ENCODE measurements around the gene OBSCN. TPM values are rescaled to one million over a fixed set of nuclear protein-coding genes. Genes with fewer than 3 reads are reported as not detected.

The OBSCN gene
- total RNA-seq, 1 donor from 2014 or later, result 25.7 TPM

DNA sequence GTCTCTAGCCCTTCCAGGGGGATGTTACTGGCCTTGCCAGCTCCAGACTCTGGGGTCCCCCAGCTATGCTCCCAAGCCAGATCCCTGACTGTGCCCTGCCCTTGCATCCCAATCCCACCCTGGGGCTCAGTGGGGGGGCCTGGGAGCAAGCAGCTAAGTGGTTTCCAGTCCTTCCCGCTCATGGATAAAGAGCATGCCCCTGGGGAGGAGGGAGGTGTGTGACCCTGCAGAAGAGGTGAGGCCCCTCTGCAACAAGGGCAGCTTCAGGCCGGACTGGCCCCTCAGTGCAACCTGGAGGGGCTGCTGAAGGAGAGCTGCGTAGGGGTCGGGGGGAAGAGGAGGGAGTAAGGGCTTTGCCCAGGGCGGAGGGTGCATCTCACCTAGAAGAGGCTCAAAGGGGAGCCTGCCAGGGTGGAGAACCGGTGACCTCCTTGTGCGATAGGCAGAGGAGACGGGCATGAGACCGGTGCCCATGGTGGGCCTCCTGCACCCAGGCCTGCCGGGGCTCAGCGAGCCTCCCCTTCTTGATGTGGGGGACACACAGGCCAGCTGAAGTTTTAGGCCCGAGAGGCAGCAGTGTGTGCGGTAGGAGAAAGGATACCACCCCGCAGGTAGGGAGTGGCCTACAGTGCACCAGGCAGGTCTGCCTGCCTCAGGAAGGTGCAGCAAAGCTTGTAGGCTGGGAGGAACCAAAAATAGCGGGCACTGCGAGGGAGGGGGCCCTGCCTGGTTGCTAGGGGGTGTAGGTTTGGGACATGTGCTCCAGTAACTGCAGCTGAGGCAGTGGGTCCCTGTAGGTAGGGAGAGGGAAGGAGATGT is 3.1 kb downstream of the OBSCN start:
- DNase-seq, result no peak
- Mint-ChIP-seq H3K27ac (ENCODE audit: unreplicated experiment) (no peak overlapping the region), H3K4me3 (ENCODE audit: unreplicated experiment) (no peak overlapping the region), H3K27me3 (ENCODE audit: unreplicated experiment) (peaks cover 5% of the 10 kb centered on the region), H3K36me3 (ENCODE audit: unreplicated experiment) (no peaks in the 10 kb centered on the region), H3K4me1 (ENCODE audit: low read depth, unreplicated experiment) (peaks cover 1% of the 10 kb centered on the region), H3K9me3 (ENCODE audit: unreplicated experiment) (peaks cover 1% of the 10 kb centered on the region)
- TF ChIP-seq, protein P1, sequence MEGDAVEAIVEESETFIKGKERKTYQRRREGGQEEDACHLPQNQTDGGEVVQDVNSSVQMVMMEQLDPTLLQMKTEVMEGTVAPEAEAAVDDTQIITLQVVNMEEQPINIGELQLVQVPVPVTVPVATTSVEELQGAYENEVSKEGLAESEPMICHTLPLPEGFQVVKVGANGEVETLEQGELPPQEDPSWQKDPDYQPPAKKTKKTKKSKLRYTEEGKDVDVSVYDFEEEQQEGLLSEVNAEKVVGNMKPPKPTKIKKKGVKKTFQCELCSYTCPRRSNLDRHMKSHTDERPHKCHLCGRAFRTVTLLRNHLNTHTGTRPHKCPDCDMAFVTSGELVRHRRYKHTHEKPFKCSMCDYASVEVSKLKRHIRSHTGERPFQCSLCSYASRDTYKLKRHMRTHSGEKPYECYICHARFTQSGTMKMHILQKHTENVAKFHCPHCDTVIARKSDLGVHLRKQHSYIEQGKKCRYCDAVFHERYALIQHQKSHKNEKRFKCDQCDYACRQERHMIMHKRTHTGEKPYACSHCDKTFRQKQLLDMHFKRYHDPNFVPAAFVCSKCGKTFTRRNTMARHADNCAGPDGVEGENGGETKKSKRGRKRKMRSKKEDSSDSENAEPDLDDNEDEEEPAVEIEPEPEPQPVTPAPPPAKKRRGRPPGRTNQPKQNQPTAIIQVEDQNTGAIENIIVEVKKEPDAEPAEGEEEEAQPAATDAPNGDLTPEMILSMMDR (IDR thresholded peaks at IDR 0.05; ENCODE audit: partially characterized antibody, unreplicated experiment), result no peak

DNA sequence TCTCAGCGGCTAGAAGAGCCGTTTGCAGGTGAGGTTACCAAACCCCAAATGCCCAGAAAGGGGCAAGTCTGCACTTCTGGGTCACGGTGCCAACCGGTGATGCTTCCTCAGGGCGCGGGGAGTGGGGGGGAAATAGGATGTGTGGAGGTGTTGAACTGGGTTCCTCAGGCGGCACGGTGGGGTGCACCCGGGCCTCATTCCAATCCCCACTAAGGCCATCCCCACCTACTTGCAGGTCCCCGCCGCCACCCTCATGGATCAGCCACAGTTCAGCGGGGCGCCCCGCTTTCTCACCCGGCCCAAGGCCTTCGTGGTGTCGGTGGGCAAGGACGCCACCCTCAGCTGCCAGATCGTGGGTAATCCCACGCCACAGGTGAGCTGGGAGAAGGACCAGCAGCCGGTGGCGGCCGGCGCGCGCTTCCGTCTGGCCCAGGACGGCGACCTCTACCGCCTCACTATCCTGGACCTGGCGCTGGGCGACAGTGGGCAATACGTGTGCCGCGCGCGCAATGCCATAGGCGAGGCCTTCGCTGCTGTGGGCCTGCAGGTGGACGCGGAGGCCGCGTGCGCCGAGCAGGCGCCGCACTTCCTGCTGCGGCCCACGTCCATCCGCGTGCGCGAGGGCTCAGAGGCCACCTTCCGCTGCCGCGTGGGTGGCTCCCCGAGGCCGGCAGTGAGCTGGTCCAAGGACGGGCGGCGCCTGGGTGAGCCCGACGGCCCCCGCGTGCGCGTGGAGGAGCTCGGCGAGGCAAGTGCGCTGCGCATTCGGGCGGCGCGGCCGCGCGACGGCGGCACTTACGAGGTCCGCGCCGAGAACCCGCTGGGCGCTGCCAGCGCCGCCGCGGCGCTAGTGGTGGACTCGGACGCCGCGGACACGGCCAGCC is 3.9 kb downstream of the OBSCN start:
- Mint-ChIP-seq H3K4me3 (ENCODE audit: unreplicated experiment) (no peak overlapping the region), H3K36me3 (ENCODE audit: unreplicated experiment) (no peaks in the 10 kb centered on the region), H3K9me3 (ENCODE audit: unreplicated experiment) (peaks cover 1% of the 10 kb centered on the region), H3K27me3 (ENCODE audit: unreplicated experiment) (peaks cover 5% of the 10 kb centered on the region), H3K4me1 (ENCODE audit: low read depth, unreplicated experiment) (no peaks in the 10 kb centered on the region), H3K27ac (ENCODE audit: unreplicated experiment) (no peak overlapping the region)
- TF ChIP-seq, protein P1 (IDR thresholded peaks at IDR 0.05; ENCODE audit: partially characterized antibody, unreplicated experiment), result no peak
- DNase-seq, result no peak

DNA sequence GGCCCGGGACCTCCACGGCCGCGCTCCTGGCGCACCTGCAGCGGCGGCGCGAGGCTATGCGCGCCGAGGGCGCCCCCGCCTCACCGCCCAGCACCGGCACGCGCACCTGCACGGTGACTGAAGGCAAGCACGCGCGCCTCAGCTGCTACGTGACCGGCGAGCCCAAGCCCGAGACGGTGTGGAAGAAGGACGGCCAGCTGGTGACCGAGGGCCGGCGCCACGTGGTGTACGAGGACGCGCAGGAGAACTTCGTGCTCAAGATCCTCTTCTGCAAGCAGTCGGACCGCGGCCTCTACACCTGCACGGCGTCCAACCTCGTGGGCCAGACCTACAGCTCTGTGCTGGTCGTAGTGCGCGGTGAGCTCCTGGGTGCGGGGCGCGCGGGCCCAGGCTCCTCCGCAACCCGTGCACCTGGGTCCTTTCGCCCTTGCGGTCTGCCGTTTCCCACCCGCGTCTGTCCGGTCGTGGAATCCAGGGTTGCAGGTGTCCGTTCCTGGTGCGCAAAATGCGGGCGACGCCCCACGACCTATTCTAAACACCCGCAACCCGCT is 4.6 kb downstream of the OBSCN start:
- H3K27me3 Mint-ChIP-seq (ENCODE audit: unreplicated experiment), result peaks cover 5% of the 10 kb centered on the region

DNA sequence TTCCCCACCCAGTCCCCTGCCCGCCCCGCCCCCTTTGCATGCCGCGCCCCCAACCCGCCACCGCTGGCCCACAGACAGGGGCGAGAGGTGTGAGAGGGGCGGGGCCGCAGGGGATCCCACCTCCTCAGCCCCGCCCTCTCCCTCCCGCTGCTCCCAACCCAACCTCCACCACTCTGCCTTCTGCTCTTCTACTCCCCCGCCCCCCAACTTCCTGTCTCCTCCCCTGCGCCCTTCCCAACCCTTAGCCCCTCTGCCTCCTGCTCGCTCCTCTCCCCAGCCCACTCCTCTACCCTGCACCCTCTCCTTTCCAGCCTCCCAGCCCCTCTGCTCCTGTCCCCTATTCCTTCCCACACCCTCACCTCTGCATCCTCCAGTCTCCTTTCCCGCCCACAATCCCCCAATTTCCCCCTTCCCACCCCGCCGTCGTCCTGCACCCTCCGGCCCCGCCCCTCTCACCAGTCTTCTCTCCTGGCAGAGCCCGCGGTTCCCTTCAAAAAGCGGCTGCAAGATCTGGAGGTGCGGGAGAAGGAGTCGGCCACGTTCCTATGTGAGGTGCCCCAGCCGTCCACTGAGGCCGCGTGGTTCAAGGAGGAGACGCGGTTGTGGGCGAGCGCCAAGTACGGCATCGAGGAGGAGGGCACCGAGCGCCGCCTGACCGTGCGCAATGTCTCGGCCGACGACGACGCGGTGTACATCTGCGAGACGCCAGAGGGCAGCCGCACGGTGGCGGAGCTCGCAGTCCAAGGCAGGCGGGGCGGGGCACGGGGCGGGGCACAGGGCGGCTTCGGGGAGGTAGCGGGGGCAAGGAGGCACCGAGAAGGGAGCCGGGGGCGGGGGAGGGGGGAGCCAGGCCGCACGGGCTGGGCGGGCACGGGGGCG is 5.4 kb downstream of the OBSCN start:
- peak; percentile 91 for DNase-seq
- H3K27ac Mint-ChIP-seq (ENCODE audit: unreplicated experiment), result no peak overlapping the region
- peaks cover 5% of the 10 kb centered on the region for H3K27me3 Mint-ChIP-seq (ENCODE audit: unreplicated experiment)
- TF ChIP-seq, protein P1 (IDR thresholded peaks at IDR 0.05; ENCODE audit: partially characterized antibody, unreplicated experiment), result no peak
- H3K36me3 Mint-ChIP-seq (ENCODE audit: unreplicated experiment), result no peaks in the 10 kb centered on the region
- H3K4me3 Mint-ChIP-seq (ENCODE audit: unreplicated experiment), result peak overlapping the region; percentile 79
- H3K4me1 Mint-ChIP-seq (ENCODE audit: low read depth, unreplicated experiment), result no peaks in the 10 kb centered on the region
- peaks cover 1% of the 10 kb centered on the region for H3K9me3 Mint-ChIP-seq (ENCODE audit: unreplicated experiment)

More for the DNA sequence above, 4.6 kb downstream of the OBSCN start:
- Mint-ChIP-seq H3K4me3 (ENCODE audit: unreplicated experiment) (no peak overlapping the region), H3K36me3 (ENCODE audit: unreplicated experiment) (no peaks in the 10 kb centered on the region), H3K4me1 (ENCODE audit: low read depth, unreplicated experiment) (no peaks in the 10 kb centered on the region), H3K9me3 (ENCODE audit: unreplicated experiment) (peaks cover 1% of the 10 kb centered on the region), H3K27ac (ENCODE audit: unreplicated experiment) (no peak overlapping the region)
- DNase-seq, result no peak
- TF ChIP-seq, protein P1 (IDR thresholded peaks at IDR 0.05; ENCODE audit: partially characterized antibody, unreplicated experiment), result no peak

Data from glutamatergic neuron (in vitro differentiated cells).